Neuronal stem cell (in vitro differentiated cells): ENCODE results near the gene RPL7L1.
"Not testable (repeated sequence)": the region's sequence is repeated elsewhere in the genome, so short reads cannot be mapped to it uniquely, and the experiment has no call there.

Source experiments
- DNase-seq: peaks from one replicate; pipeline ENCODE4 v3.0.0-alpha.2; 2013; ENCODE audit warnings: low spot score
- H2AFZ ChIP-seq: one replicate; pipeline ENCODE4 v1.6.1; 2013; ENCODE audit warnings: mild to moderate bottlenecking, low read length, inconsistent platforms
- H2AK5ac ChIP-seq: 2 replicates; pipeline ENCODE4 v1.6.1; 2013; ENCODE audit warnings: low read depth, mild to moderate bottlenecking, inconsistent platforms, low read length, moderate library complexity, mixed read lengths
- H2BK120ac ChIP-seq: 2 replicates; pipeline ENCODE4 v1.6.1; 2013; ENCODE audit warnings: low read depth, mild to moderate bottlenecking, inconsistent platforms, low read length, moderate library complexity, mixed read lengths
- H2BK12ac ChIP-seq: one replicate; pipeline ENCODE4 v1.6.1; 2013; ENCODE audit warnings: low read length, inconsistent platforms
- H2BK15ac ChIP-seq: 2 replicates; pipeline ENCODE4 v1.6.1; 2013; ENCODE audit warnings: mild to moderate bottlenecking, low read length, inconsistent platforms, mixed read lengths
- H2BK5ac ChIP-seq: one replicate; pipeline ENCODE4 v1.6.1; 2013; ENCODE audit warnings: inconsistent platforms, mild to moderate bottlenecking, low read length, moderate library complexity
- H3K14ac ChIP-seq: one replicate; pipeline ENCODE4 v1.6.1; 2013; ENCODE audit warnings: low read length, inconsistent platforms
- H3K18ac ChIP-seq: 2 replicates; pipeline ENCODE4 v1.6.1; 2013; ENCODE audit warnings: low read length, inconsistent platforms
- H3K23ac ChIP-seq: 2 replicates; pipeline ENCODE4 v1.6.1; 2013; ENCODE audit warnings: low read depth, mild to moderate bottlenecking, mixed read lengths, low read length, inconsistent platforms; ENCODE audit not compliant: poor library complexity
- H3K27ac ChIP-seq: replicated peaks from 3 replicates; pipeline ENCODE4 v1.5.1; 2013; ENCODE audit warnings: low read length, inconsistent platforms
- H3K27me3 ChIP-seq, 3 experiments: 2 replicates each; pipeline ENCODE4 v1.6.1; 2013; ENCODE audit warnings: low read length in 3 of 3, mild to moderate bottlenecking in 2 of 3, inconsistent platforms in 1 of 3, low read depth in 1 of 3, mixed read lengths in 1 of 3, moderate library complexity in 1 of 3; ENCODE audit not compliant: control insufficient read depth in 3 of 3, insufficient read depth in 3 of 3
- H3K36me3 ChIP-seq, 2 donors: replicated peaks in 1 of 2; 2 replicates each; pipeline ENCODE4 v1.6.1; 2013; ENCODE audit warnings: low read length in 2 of 2; ENCODE audit not compliant: control insufficient read depth in 2 of 2, insufficient read depth in 2 of 2
- H3K4ac ChIP-seq: 2 replicates; pipeline ENCODE4 v1.6.1; 2013; ENCODE audit warnings: inconsistent platforms, mild to moderate bottlenecking, low read length, moderate library complexity
- H3K4me1 ChIP-seq, 2 donors: 1 replicate in 1 of 2; 2 replicates in 1 of 2; pipeline ENCODE4 v1.6.1; 2013; ENCODE audit warnings: low read length in 2 of 2, low read depth in 1 of 2; ENCODE audit not compliant: control insufficient read depth in 2 of 2, insufficient read depth in 1 of 2
- H3K4me2 ChIP-seq: one replicate; pipeline ENCODE4 v1.6.1; 2013; ENCODE audit warnings: mild to moderate bottlenecking, low read length, inconsistent platforms; ENCODE audit not compliant: insufficient read depth, poor library complexity, severe bottlenecking
- H3K4me3 ChIP-seq, 2 donors: 2 replicates each; pipeline ENCODE4 v1.5.1; 2013; ENCODE audit warnings: low read length in 2 of 2, mild to moderate bottlenecking in 2 of 2, inconsistent platforms in 1 of 2, moderate library complexity in 1 of 2
- H3K79me1 ChIP-seq: one replicate; pipeline ENCODE4 v1.6.1; 2013; ENCODE audit warnings: low read depth, mild to moderate bottlenecking, inconsistent platforms, low read length, moderate library complexity
- H3K9ac ChIP-seq: one replicate; pipeline ENCODE4 v1.6.1; 2013; ENCODE audit warnings: mild to moderate bottlenecking, low read depth, low read length, inconsistent platforms; ENCODE audit not compliant: poor library complexity
- H3K9me3 ChIP-seq, 2 donors: replicated peaks in 1 of 2; 2 replicates each; pipeline versions ENCODE3 to v1.6.1; 2013; ENCODE audit warnings: low read length in 2 of 2, mild to moderate bottlenecking in 2 of 2, inconsistent platforms in 1 of 2, low read depth in 1 of 2, mixed read lengths in 1 of 2, moderate library complexity in 1 of 2; ENCODE audit not compliant: control insufficient read depth in 2 of 2, insufficient read depth in 1 of 2
- H4K8ac ChIP-seq: one replicate; pipeline ENCODE4 v1.6.1; 2013; ENCODE audit warnings: low read depth, mild to moderate bottlenecking, inconsistent platforms, low read length, moderate library complexity
- H4K91ac ChIP-seq: one replicate; pipeline ENCODE4 v1.6.1; 2013; ENCODE audit warnings: low read length, low read depth, mild to moderate bottlenecking, inconsistent platforms; ENCODE audit not compliant: poor library complexity
- WGBS, 2 donors: extraction: QIAGEN DNeasy Blood & Tissue Kit; methylation state at CpG; one replicate each; pipeline ENCODE4 v1.1.7; 2013; ENCODE audit warnings: missing lambda C conversion rate in 2 of 2, mixed read lengths in 1 of 2; ENCODE audit not compliant: insufficient read length in 2 of 2, insufficient replicate concordance in 1 of 2; ENCODE audit errors: extremely low coverage in 2 of 2; 5-methylcytosine and 5-hydroxymethylcytosine counted together

Gene RPL7L1

GRCh38 chr6:42902429-42903263 is 23.2 kb downstream of the RPL7L1 start:
- H2BK120ac ChIP-seq, H3K79me1 ChIP-seq, H3K4me2 ChIP-seq, H2AK5ac ChIP-seq, H4K91ac ChIP-seq, H2BK5ac ChIP-seq, H3K27me3 ChIP-seq, H3K4me1 ChIP-seq, H3K4ac ChIP-seq, H3K27ac ChIP-seq, DNase-seq, H3K36me3 ChIP-seq, H2BK12ac ChIP-seq, H3K18ac ChIP-seq, H3K4me3 ChIP-seq, H3K9ac ChIP-seq, H4K8ac ChIP-seq, H2BK15ac ChIP-seq, H3K14ac ChIP-seq, H3K9me3 ChIP-seq, H3K23ac ChIP-seq: not testable (repeated sequence)
- peak overlapping the region; percentile 80 for H2AFZ ChIP-seq
- WGBS, 2 donors = no CpG with 5 or more reads among the region's 22 CpGs

GRCh38 chr6:42904467-42904866 is 25.1 kb downstream of the RPL7L1 start:
- no peak overlapping the region for H4K91ac ChIP-seq
- no peaks in the 10 kb centered on the region for H3K79me1 ChIP-seq
- no peak for DNase-seq
- H4K8ac ChIP-seq = no peak overlapping the region
- no peak overlapping the region for H3K4me2 ChIP-seq
- peaks cover 3 to 7% of the 10 kb centered on the region in 2 donors for H3K4me1 ChIP-seq
- no peak overlapping the region for H3K9ac ChIP-seq
- H3K14ac ChIP-seq = no peak overlapping the region
- H3K4ac ChIP-seq = no peak overlapping the region
- no peak overlapping the region for H3K27ac ChIP-seq
- no peak overlapping the region for H2AFZ ChIP-seq
- no peak overlapping the region for H3K18ac ChIP-seq
- H3K36me3 ChIP-seq = no peaks in the 10 kb centered on the region
- H2BK120ac ChIP-seq = no peak overlapping the region
- no peak overlapping the region for H3K4me3 ChIP-seq
- H3K9me3 ChIP-seq = no peaks in the 10 kb centered on the region
- no peak overlapping the region for H2AK5ac ChIP-seq
- no peak overlapping the region for H2BK5ac ChIP-seq
- no peak overlapping the region for H3K23ac ChIP-seq
- WGBS, 2 donors = no CpG with 5 or more reads among the region's 10 CpGs
- H2BK12ac ChIP-seq = no peak overlapping the region
- no peak overlapping the region for H2BK15ac ChIP-seq
- no peaks in the 10 kb centered on the region for H3K27me3 ChIP-seq

GRCh38 chr6:42907336-42907735 is 27.9 kb downstream of the RPL7L1 start:
- Histone ChIP-seq H2AFZ (no peak overlapping the region), H3K4me1 (peaks cover 0 to 2% of the 10 kb centered on the region in 2 donors), H3K27ac (no peak overlapping the region), H4K8ac (no peak overlapping the region), H3K4me3 (peak overlapping the region in 1 of 2 donors; percentile 42), H3K27me3 (no peaks in the 10 kb centered on the region), H2BK120ac (no peak overlapping the region), H3K4me2 (no peak overlapping the region), H4K91ac (no peak overlapping the region), H3K4ac (no peak overlapping the region), H3K18ac (no peak overlapping the region), H3K36me3 (no peaks in the 10 kb centered on the region), H3K14ac (no peak overlapping the region), H3K79me1 (no peaks in the 10 kb centered on the region), H2AK5ac (no peak overlapping the region), H3K23ac (no peak overlapping the region), H2BK5ac (no peak overlapping the region), H2BK15ac (no peak overlapping the region), H3K9ac (no peak overlapping the region), H3K9me3 (no peaks in the 10 kb centered on the region), H2BK12ac (no peak overlapping the region)
- no peak for DNase-seq
- no CpG with 5 or more reads among the region's 5 CpGs for WGBS, 2 donors

- Histone ChIP-seq H2BK120ac (no peak overlapping the region), H3K9ac (no peak overlapping the region), H4K8ac (no peak overlapping the region), H2AFZ (no peak overlapping the region), H3K4me1 (no peaks in the 10 kb centered on the region), H2BK15ac (no peak overlapping the region), H3K36me3 (no peaks in the 10 kb centered on the region), H3K18ac (no peak overlapping the region), H2BK12ac (no peak overlapping the region), H4K91ac (no peak overlapping the region), H2BK5ac (no peak overlapping the region), H3K4me3 (no peak overlapping the region), H2AK5ac (no peak overlapping the region), H3K79me1 (no peaks in the 10 kb centered on the region), H3K4me2 (no peak overlapping the region), H3K9me3 (no peaks in the 10 kb centered on the region), H3K27me3 (no peaks in the 10 kb centered on the region), H3K23ac (no peak overlapping the region), H3K14ac (no peak overlapping the region), H3K27ac (no peak overlapping the region), H3K4ac (no peak overlapping the region)
- no peak for DNase-seq
- WGBS, 2 donors = no CpG with 5 or more reads among the region's 10 CpGs
Observed at GRCh38 chr6:42909835-42910234, 30.4 kb downstream of the RPL7L1 start.
